GM12874 (cell line): ENCODE measurements around the gene MYO9A.

ENCODE experiments used
- CTCF ChIP-seq: IDR thresholded peaks from 2 replicates; pipeline ENCODE4 v1.5.1; 2011; ENCODE audit warnings: low read depth, mild to moderate bottlenecking, control low read depth, low read length, moderate library complexity; ENCODE audit not compliant: insufficient read depth

Gene MYO9A

DNA sequence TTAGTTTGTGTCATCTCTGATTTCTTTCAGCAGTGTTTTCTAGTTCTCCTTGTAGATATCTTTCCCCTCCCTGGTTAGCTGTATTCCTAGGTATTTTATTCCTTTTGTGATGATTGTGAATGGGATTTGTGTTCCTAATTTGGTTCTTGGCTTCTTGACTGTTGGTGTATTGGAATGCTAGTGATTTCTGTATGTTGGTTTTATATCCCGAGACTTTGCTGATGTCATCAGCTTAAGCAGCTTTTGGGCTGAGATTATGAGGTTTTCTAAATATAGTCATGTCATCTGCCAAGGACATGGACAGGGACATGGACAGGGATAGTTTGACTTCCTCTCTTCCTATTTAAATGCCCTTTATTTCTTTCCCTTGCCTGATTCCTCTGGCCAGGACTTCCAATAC is 35.8 kb downstream of the MYO9A start:
- TF ChIP-seq CTCF, result no peak

DNA sequence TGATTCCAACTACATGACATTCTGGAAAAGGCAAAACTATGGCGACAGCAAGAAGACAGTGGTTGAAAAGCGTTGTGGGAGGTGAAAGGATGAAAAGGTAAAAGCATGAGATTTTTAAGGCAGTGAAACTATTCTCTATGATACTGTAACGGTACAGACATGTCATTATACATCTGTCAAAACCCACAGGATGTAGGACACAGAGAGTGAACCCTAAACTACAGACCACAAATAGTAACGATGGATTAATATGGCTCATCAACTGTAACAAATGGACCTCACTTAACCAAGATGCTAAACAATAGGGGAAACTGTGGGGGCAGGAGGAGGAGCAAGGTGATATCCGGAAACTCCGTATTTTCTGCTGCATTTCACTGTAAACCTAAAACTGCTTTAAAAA is 39.1 kb downstream of the MYO9A start:
- TF ChIP-seq CTCF, result no peak

DNA sequence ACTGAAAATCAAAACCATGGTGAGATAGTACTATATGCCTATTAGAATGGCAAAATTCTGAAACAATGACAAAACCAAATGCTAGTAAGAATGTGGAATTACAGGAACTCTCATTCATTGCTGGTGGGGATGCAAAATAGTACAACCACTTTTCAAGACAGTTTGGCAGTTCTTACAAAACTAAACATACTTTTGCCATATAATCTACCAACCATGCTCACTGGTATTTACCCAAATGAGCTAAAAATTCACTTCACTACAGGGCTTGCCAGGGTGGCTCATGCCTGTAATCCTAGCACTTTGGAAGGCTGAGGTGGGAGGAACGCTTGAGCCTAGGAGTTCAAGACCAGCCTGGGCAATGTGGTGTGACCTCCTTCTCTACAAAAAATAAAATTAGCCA is 40.0 kb downstream of the MYO9A start:
- TF ChIP-seq CTCF, result no peak

- TF ChIP-seq CTCF, result no peak
Measured at GRCh38 chr15:72074335-72075060, 43.5 kb downstream of the MYO9A start.

DNA sequence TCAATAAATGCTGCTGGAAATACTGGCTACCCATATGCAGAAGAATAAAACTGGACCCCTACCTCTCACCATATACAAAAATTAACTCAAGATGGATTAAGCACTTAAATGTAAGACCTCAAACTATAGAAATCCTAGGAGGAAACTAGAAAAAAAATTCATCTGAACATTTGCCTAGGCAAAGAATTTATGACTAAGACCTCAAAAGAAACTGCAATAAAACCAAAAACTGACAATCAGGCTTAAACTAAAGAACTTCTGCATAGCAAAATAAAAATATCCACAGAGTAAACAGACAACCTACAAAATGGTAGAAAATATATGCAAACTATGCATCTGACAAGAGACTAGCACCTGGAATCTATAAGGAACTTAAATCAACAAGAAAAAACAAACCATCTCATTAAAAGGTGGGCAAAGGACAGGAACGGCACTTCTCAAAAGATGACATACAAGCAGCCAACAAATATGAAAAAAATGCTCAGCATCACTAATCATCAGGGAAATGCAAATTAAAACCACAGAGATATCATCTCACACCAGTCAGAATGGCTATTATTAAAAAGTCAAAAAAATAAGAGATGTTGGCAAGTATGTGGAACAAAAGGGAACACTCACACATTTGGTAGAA is 47.0 kb downstream of the MYO9A start:
- no peak for TF ChIP-seq CTCF

DNA sequence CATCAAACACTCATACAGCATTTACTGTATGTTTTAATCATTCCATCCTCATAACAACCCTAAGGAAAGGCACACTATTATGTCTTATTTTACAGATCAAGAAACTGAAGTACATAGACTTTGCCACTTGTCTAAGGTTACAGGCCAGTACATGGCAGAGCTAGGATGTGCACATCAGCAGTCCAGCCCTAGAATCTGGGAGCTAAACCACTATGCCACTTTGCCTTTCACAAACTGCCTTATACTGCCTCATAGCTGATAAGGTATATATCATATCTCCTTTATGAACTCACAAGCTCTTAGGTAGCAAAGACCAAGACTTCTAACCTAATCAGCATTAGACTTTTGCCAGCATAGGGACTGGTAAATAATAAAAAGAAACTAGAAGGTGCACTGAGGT is 49.1 kb downstream of the MYO9A start:
- no peak for TF ChIP-seq CTCF

DNA sequence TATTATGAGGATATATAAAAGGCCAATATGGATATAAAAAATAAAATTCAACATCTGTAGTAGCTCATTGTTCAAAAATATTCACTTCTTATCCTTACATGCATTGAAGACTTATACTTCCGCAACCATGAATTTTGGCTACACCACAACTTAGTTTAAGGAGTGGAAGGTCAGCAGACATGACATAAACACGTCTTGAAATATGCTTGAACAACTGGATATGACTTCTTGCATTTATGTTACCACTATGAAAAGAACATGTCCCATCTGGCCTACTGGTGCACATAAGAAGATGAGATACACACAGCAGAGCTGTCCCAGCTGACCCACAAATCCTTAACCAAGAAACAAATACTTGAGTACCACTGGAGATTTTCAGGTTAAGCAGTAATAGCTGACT is 52.1 kb downstream of the MYO9A start:
- TF ChIP-seq CTCF, result no peak
